Spleen (tissue), 11 donors: ENCODE results near the gene SNW1. TPM values are rescaled to one million over a fixed set of nuclear protein-coding genes. Genes with fewer than 3 reads are reported as not detected.
A peak's percentile ranks its signal among the peaks of the same experiment; 100 is the strongest.

Experiments
- DNase-seq: peaks from one replicate; pipeline ENCODE4 v3.0.0-alpha.2; 2020
- H3K27ac ChIP-seq, 8 donors: fragments of 200-600 bp; sonication (generic) in 7 of 8; 1 replicate in 4 of 8; 2 replicates in 4 of 8; pipeline versions ENCODE4 v1.5.0 to v1.8.0; 2016 to 2021; ENCODE audit warnings: inconsistent platforms in 4 of 8, mild to moderate bottlenecking in 4 of 8, moderate library complexity in 1 of 8
- H3K27me3 ChIP-seq, 7 donors: fragments of 200-600 bp; sonication (generic) in 6 of 7; replicated peaks in 1 of 7; 1 replicate in 4 of 7; 2 replicates in 3 of 7; pipeline versions ENCODE4 v1.5.0 to v1.8.0; 2016 to 2021; ENCODE audit warnings: inconsistent platforms in 3 of 7, mild to moderate bottlenecking in 1 of 7
- H3K36me3 ChIP-seq, 6 donors: fragments of 200-600 bp; sonication (generic) in 5 of 6; 1 replicate in 4 of 6; 2 replicates in 2 of 6; pipeline versions ENCODE4 v1.5.0 to v1.8.0; 2016 to 2021; ENCODE audit warnings: inconsistent platforms in 2 of 6
- H3K4me1 ChIP-seq, 6 donors: fragments of 200-600 bp; sonication (generic) in 5 of 6; 1 replicate in 3 of 6; 2 replicates in 3 of 6; pipeline versions ENCODE4 v1.5.0 to v1.8.0; 2016 to 2021; ENCODE audit warnings: inconsistent platforms in 3 of 6
- H3K4me3 ChIP-seq, 8 donors: fragments of 200-600 bp; sonication (generic) in 7 of 8; 1 replicate in 4 of 8; 2 replicates in 4 of 8; pipeline versions ENCODE4 v1.5.0 to v1.8.0; 2016 to 2021; ENCODE audit warnings: inconsistent platforms in 4 of 8, mild to moderate bottlenecking in 4 of 8, moderate library complexity in 2 of 8
- H3K9me3 ChIP-seq, 8 donors: fragments of 200-600 bp; sonication (generic) in 7 of 8; 1 replicate in 4 of 8; 2 replicates in 4 of 8; pipeline versions ENCODE4 v1.5.0 to v1.8.0; 2016 to 2021; ENCODE audit warnings: inconsistent platforms in 4 of 8
- POLR2A ChIP-seq, 3 donors: fragments of 450-650 bp; IDR thresholded peaks; one replicate each; pipeline ENCODE4 v1.5.1; 2017; ENCODE audit warnings: antibody characterized with exemption in 3 of 3, mild to moderate bottlenecking in 1 of 3
- POLR2AphosphoS5 ChIP-seq, 3 donors: sonication (generic); formaldehyde crosslinking; IDR thresholded peaks; one replicate each; pipeline ENCODE4 v1.5.1; 2017; ENCODE audit warnings: antibody characterized with exemption in 3 of 3
- WGBS, 5 donors: extraction: QIAGEN DNeasy Blood & Tissue Kit in 3 of 5; methylation state at CpG; one replicate each; pipeline versions ENCODE4 v1.1.5 to v1.1.7; 2013 to 2018; 5-methylcytosine and 5-hydroxymethylcytosine counted together
- intact Hi-C: fragments of 100-400 bp; cut with DNase I; formaldehyde crosslinking; loops from one replicate; pipeline ENCODE4 v1.15.0; 2023; ENCODE audit warnings: low total_unique reads
- polyA plus RNA-seq, 3 donors: library from polyadenylated mRNA; stranded (reverse); fragments of 200-250 nt; gene quantifications; one replicate each; pipeline ENCODE4 v1.2.1, GENCODE V29; 2013
- total RNA-seq, 7 donors: library from RNA; depleted of rRNA in 3 of 7; stranded (reverse); fragments of >200 nt in 3 of 7; fragmentation: NEBNext Ultra II Directional in 4 of 7; extraction: Animal tissue kit (Norgen Biotek cat#: 25700) in 4 of 7; gene quantifications; one replicate each; pipeline versions ENCODE4 v1.1.0 to v1.2.1, GENCODE V29; 2016 to 2021
- TF ChIP-seq, protein P1 (sequence below), 11 experiments: fragments of 200-600 bp in 7 of 11; fragments of 450-650 bp in 4 of 11; sonication (generic) in 4 of 11; IDR thresholded peaks in 8 of 11; conservative IDR thresholded peaks in 3 of 11; 1 replicate in 7 of 11; 2 replicates in 4 of 11; pipeline versions ENCODE4 v1.4.0 to v1.8.0; 2016 to 2021; ENCODE audit warnings: antibody characterized with exemption in 11 of 11, inconsistent platforms in 4 of 11, mild to moderate bottlenecking in 1 of 11
- donor health status: healthy with polysubstance abuse.
- donor health status: DM: no; HTN: no; CAD: no; lungs with moderate emphysema.
- donor health status: DM: no; HTN: no; CAD: no.
- donor health status: Bipolar disorder and iron deficiency.
- donor health status: healthy.
- donor health status: DM: no; HTN: no; CAD: no.
- donor health status: DM: yes; HTN: yes; CAD: no.

SNW1 gene
- total and polyA plus RNA-seq, 10 donors: 35.2 to 77.3 (median 54.5) TPM

DNA sequence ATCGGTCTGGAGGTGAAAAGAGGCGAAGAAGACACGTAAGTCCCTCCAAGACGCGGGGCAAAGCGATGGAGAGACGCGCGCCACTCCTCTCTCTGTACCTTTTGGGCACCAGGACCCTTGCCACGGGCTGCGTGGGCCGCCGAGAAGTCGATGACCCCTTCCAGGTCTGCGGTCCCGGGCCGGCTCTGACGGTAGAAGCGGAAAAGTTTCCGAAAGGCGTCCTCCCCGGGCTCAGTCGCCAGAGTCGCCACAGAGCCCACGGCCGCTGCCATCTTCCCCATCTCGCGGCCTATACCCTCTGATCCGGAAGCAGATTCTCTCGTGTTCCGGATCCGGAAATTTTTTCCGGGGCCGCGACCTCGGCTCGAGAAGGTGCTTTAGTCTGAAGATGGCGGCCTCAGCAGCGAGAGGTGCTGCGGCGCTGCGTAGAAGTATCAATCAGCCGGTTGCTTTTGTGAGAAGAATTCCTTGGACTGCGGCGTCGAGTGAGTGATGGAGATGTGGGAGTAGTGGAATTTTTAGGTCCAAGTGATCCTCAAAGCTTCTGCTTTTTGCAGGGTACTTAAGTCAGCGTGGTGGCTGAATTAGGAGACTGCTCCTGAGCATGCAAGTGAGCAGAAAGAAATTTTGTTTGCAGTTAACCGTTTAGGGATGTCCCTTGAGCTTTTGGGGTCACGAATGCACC lies 53.1 kb downstream of the SNW1 start, which contains the start of the genes ALKBH1 and SLIRP:
TSS of gene ALKBH1 (minus strand) at position 300 of the 685 bp plus-strand sequence. CDS start at position 281, 19 bp downstream.
TSS of gene SLIRP (plus strand) at position 380 of the 685 bp plus-strand sequence. CDS start at position 389, 9 bp downstream.
- Histone ChIP-seq H3K4me1 (peaks cover 25 to 69% (median 50%) of the 10 kb centered on the region in 6 donors), H3K4me3 (peak within 1 kb of the TSS; percentile 86 to 100 (median 100)), H3K27ac (peak within 1 kb of the TSS; percentile 49 to 87 (median 77)), H3K27me3 (no peaks in the 10 kb centered on the region), H3K36me3 (peaks cover 4 to 63% (median 45%) of the 10 kb centered on the region in 6 donors), H3K9me3 (no peaks in the 10 kb centered on the region)
- intact Hi-C loops: no loop called here
- TF ChIP-seq, protein P1, sequence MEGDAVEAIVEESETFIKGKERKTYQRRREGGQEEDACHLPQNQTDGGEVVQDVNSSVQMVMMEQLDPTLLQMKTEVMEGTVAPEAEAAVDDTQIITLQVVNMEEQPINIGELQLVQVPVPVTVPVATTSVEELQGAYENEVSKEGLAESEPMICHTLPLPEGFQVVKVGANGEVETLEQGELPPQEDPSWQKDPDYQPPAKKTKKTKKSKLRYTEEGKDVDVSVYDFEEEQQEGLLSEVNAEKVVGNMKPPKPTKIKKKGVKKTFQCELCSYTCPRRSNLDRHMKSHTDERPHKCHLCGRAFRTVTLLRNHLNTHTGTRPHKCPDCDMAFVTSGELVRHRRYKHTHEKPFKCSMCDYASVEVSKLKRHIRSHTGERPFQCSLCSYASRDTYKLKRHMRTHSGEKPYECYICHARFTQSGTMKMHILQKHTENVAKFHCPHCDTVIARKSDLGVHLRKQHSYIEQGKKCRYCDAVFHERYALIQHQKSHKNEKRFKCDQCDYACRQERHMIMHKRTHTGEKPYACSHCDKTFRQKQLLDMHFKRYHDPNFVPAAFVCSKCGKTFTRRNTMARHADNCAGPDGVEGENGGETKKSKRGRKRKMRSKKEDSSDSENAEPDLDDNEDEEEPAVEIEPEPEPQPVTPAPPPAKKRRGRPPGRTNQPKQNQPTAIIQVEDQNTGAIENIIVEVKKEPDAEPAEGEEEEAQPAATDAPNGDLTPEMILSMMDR (IDR thresholded peaks at IDR 0.05 in 8 of 11, conservative IDR thresholded peaks at IDR 0.05 in 3 of 11): peak in 1 of 11 experiments; percentile 6
- TF ChIP-seq POLR2AphosphoS5 (IDR thresholded peaks at IDR 0.05): peak; percentile 90 to 96 (median 93)
- peak in 1 of 3 donors; percentile 31 for TF ChIP-seq POLR2A (IDR thresholded peaks at IDR 0.05)
- WGBS, 5 donors: 0 to 1% (median 0%) methylated on average over 26 to 49 of the region's 49 CpGs
- peak; percentile 95 for DNase-seq

DNA sequence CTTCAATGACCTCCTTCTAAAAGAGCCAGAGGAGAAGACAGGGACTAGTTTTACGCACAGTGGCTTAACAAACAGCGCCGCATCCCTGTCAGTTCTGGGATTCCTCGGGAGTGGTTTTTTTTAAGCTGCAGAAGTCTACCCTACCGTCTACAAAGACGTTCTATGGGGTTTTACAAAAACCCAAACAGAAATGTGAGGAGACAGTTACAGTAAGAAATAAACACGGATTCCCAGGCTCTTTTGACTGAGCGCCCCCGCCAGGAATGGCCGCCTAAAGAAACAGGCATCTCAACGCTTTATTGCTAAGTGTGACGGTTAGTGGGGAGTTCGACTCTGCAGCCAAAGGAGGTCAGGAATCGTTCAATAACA lies 53.6 kb downstream of the SNW1 start:
- Histone ChIP-seq H3K4me3 (peak overlapping the region; percentile 86 to 100 (median 100)), H3K27me3 (no peaks in the 10 kb centered on the region), H3K4me1 (peaks cover 25 to 65% (median 50%) of the 10 kb centered on the region in 6 donors), H3K27ac (peak overlapping the region; percentile 49 to 87 (median 77)), H3K9me3 (no peaks in the 10 kb centered on the region), H3K36me3 (peaks cover 7 to 63% (median 45%) of the 10 kb centered on the region in 6 donors)
- no peak for DNase-seq
- TF ChIP-seq, protein P1 (IDR thresholded peaks at IDR 0.05 in 8 of 11, conservative IDR thresholded peaks at IDR 0.05 in 3 of 11): peak in 4 of 11 experiments; percentile 6 to 16 (median 10)
- TF ChIP-seq POLR2AphosphoS5 (IDR thresholded peaks at IDR 0.05): no peak
- 0 to 3% (median 0%) methylated on average over 14 of the region's 14 CpGs for WGBS, 5 donors
- intact Hi-C loops: no loop called here

DNA sequence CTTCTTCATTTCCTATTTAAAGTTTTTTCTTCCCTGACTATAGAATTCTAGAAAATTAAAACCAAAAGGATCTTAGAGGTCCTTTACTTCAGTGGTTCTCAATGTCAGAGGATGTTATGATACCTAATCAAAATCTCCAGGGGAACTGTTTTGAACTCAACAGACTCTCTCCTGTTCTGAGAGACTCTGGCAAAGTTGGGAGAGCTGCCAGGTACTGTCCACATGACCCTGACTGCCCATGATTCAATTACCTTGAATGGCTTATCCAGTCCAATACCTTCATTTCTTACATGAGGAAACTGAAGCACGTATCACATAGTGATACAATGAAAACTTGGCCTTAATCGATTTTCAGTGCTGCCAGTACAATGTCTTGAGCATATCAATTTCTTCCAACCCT lies 69.7 kb downstream of the SNW1 start:
- Histone ChIP-seq H3K4me1 (no peaks in the 10 kb centered on the region), H3K27me3 (no peaks in the 10 kb centered on the region), H3K27ac (no peak overlapping the region), H3K4me3 (no peak overlapping the region), H3K36me3 (peaks cover 0 to 100% (median 62%) of the 10 kb centered on the region in 6 donors), H3K9me3 (no peaks in the 10 kb centered on the region)
- intact Hi-C loops: no loop called here
- DNase-seq: no peak
- TF ChIP-seq POLR2A (IDR thresholded peaks at IDR 0.05) (no peak), POLR2AphosphoS5 (IDR thresholded peaks at IDR 0.05) (no peak)
- TF ChIP-seq, protein P1 (IDR thresholded peaks at IDR 0.05 in 8 of 11, conservative IDR thresholded peaks at IDR 0.05 in 3 of 11): no peak
- 87 to 94% (median 90%) methylated on average over 2 of the region's 2 CpGs for WGBS, 5 donors

DNA sequence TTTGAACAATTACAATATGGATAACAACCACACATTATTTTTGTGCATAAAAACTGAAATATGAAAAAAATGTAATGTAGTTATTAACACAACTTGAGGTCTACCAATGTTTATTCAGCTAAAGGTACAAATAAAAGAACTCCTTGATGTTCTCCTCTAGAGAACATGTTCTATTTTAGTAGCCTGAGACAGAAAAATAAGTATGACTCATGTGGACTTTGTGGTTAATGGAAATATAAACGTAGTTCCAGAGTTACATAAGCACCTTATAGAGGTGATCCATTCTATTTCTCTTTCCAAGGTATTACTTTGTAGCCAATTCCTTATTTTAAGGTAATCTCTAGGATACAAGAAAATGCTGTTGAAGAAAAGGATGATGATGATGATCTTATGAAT lies 78.8 kb downstream of the SNW1 start:
- H3K9me3 ChIP-seq: no peaks in the 10 kb centered on the region
- H3K36me3 ChIP-seq: peaks cover 0 to 91% (median 30%) of the 10 kb centered on the region in 6 donors
- no peak overlapping the region for H3K4me3 ChIP-seq
- WGBS, 5 donors: 19 to 56% (median 38%) methylated on average over 1 of the region's 1 CpG
- no peak overlapping the region for H3K27ac ChIP-seq
- H3K27me3 ChIP-seq: no peaks in the 10 kb centered on the region
- TF ChIP-seq, protein P1 (IDR thresholded peaks at IDR 0.05 in 8 of 11, conservative IDR thresholded peaks at IDR 0.05 in 3 of 11): no peak
- no peak for TF ChIP-seq POLR2A (IDR thresholded peaks at IDR 0.05)
- TF ChIP-seq POLR2AphosphoS5 (IDR thresholded peaks at IDR 0.05): no peak
- no peaks in the 10 kb centered on the region for H3K4me1 ChIP-seq
- intact Hi-C loops: no loop called here
- no peak for DNase-seq
